HG02852 (cell line): ENCODE data around the gene ATE1.
"Not testable (repeated sequence)": the region's sequence is repeated elsewhere in the genome, so short reads cannot be mapped to it uniquely, and the experiment has no call there.

ENCODE experiments used
- ATAC-seq: cut with Tn5 transposase; IDR thresholded peaks from one replicate; pipeline ENCODE4 v1.9.1; 2021; ENCODE audit warnings: mild to moderate bottlenecking, moderate library complexity; ENCODE audit not compliant: unreplicated experiment

ATE1 gene

GRCh38 chr10:121930268-121931085 lies 2.6 kb upstream of the ATE1 start:
- ATAC-seq = not testable (repeated sequence)

DNA sequence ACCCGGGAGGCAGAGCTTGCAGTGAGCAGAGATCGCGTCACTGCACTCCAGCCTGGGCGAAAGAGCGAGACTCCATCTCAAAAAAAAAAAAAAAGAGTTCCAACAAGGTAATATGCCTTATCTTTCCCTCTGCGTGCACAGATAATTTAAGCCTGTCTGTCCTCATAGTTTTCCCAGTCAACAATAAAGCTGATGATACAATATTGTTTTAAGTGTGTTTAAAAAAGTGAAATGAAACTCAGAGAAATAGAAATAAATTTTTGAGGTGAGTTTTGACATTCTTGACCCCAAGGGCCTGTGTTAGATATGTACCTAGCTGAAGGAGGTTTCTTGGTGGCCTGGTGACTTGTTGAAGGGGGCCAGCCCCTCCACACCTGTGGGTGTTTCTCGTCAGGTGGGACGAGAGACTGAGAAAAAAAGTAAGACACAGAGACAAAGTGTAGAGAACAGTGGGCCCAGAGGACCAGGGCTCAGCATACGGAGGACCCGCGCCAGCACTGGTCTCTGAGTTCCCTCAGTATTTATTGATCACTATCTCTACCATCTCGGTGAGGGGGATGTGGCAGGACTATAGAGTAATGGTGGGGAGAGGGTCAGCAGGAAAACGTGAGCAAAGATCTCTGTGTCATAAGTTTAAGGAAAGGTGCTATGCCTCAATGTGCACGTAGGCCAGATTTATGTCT lies 1.9 kb upstream of the ATE1 start:
- not testable (repeated sequence) for ATAC-seq

GRCh38 chr10:121928528-121928884 lies 675 bp upstream of the ATE1 start:
- peak; percentile 8 for ATAC-seq

GRCh38 chr10:121927318-121927840 lies 452 bp downstream of the ATE1 start:
- peak; percentile 40 for ATAC-seq

DNA sequence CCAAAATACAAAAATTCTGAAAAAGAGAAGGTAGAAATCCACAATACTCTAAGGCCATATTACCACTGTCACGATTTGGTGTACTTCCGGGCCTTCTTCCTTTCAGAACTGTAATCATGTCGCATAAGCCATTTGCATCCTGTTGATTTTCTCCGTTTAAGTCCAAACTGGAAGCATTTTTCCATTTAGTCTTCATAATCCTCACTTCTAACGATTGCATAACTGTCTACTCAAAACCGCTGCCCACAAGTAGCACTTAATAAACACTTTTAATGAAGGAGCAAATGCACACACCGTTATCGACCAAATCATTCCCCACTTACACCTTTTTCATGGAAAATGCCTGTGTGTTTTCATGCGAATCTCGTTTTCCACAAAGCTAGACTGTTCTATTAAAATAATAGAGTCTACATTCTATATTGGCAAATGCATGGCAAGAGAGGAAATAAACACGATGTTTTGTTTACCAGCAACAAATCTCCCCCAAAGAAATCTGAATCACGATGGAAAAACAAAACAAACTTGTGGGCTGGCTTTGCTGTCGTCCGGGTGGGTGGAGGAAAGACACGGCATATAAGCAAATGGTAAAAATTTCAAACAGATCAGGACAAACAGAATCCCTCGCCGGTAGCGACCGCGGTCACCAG lies 1.0 kb downstream of the ATE1 start:
- peak; percentile 4 for ATAC-seq

DNA sequence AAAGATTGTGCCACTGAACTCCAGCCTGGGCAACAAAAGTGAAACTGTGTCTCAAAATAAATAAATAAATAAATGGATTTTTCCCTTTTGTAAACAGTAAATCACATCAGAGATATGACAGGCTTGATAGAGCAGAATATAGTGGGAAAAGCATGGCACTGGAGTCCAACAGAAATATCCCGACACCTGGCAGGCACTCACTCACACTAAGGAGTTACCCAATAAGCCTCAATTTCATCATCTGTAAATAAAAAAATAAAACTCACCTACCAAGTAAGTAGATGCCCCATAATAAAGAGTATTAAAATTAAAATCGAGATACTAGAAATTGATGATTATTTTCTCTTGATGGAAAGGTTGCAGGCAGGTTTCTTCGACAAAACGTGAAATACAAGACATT lies 1.7 kb downstream of the ATE1 start:
- ATAC-seq = no peak

GRCh38 chr10:121921238-121921931 lies 6.4 kb downstream of the ATE1 start:
- ATAC-seq = no peak

DNA sequence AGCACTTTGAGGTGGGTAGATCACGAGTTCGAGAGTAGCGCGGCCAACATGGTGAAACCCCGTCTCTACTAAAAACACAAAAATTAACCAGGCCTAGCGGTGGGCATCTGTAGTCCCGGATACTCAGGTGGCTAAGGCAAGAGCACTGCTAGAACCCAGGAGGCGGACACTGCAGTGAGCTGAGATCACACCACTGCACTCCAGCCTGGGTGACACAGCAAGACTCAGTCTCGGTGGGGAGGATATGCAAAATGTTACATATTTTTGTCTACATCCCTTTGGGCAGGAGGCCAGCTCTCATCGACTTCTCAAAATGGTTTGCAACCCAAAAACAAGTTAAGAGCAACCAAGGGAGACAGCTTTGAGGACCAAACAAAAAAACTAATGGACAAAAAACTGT lies 8.2 kb downstream of the ATE1 start:
- ATAC-seq = peak; percentile 56

DNA sequence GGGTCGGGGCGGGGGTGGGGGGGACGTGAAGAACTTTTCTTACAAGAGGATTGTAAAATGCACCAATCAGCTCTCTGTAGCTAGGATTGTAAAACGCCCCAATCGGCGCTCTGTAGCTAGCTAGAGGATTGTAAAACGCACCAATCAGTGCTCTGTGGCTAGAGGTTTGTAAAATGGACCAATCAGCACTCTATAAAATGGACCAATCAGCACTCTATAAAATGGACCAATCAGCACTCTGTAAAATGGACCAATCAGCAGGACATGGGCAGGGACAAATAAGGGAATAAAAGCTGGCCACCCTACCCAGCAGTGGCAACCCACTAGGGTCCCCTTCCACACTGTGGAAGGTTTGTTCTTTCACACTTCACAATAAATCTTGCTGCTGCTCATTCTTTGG lies 9.0 kb downstream of the ATE1 start:
- not testable (repeated sequence) for ATAC-seq

- ATAC-seq = no peak
Observed at GRCh38 chr10:121914661-121915060, 13.2 kb downstream of the ATE1 start.

DNA sequence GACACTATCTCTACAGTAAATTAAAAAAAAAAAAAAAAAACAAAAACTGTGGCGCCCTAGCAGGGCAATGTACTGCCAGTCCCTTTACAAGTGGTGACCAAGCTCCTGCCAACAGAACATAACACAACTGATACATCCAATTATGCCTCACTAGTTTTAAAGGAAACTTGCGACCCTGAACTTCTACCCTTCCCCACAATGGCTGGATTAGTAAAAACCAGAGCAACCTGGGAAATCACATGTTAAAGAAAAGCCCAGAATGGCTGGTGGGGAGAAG lies 16.5 kb downstream of the ATE1 start:
- ATAC-seq = no peak

DNA sequence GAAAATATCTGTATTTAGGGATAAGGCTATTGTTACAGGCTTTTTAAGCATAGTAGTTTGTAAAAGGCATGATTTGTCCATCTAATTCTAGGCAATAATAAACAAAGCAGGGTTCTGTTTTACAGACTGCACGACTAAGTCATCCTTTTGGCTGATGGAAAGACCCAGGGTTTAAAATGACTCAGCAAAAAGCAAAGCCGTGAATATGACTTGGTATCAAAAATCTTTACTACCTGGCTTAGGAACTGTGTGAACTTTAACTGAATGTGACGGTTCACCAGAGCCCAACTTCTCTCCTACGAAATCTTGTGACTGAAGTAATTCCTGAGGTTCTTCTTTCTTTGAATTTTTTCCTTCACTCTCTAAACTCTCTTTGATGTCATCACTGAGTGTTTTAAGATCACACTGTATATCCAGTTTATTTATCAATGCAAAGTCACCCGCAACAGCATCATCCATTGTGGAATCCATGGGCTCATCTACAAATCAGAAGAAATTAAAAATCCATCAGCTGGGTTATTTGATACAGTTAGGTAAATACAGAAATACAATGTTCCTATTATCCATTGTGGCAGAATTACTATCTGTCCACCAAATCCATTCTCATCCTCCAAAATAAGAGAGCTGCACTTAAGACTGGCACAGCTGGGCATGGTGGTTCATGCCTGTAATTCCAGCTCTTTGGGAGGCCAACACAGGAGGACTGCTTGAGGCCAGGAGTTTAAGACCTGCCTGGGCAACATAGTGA lies 17.0 kb downstream of the ATE1 start:
- ATAC-seq = no peak

DNA sequence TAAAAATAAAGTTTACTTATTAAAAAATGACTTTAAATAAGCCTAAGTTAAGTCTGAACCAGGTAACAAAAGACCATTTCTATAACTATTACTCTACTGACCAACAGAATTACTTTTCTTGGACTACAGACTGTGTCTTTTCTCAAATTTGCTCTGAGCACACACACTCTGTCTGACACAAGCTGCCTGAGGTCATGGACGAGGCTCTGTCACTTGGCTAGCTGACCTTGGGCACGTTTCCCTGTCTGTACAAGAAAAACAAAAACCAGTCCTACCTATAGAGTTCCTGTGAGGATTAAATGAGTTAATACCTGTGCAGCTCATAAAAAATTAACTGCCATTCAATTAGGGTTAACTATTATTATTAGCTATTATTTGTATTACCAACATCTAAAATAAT lies 22.9 kb downstream of the ATE1 start:
- ATAC-seq = no peak

DNA sequence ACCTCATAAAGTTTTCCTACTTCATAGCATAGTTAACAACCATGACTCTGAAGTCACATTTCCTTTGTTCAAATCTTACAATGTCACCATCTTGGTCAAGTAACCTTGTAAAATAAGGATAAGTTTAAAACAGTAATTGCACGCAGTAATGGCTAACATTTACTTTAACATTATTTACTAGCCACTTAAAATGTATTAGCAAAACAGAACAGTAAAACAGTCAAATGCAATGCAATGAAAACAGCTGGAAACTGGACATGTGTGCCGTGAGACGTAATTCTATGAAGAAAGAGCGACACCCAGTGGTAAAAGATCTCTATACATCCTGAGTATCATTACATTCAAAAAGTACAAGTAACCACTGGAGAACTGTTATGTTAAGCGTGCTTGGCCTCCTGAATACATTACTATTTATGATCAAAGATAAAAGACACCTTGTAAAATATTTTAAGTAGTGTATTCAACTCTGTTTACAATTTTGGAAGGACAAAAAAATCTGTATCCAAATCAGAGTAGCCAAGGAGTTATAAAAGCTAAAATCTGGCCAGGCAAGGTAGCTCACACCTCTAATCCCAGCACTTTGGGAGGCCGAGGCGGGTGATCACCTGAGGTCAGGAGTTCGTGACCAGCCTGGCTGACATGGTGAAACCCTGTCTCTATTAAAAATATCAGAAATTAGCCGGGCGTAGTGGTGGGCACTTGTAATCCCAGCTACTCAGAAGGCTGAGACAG lies 27.2 kb downstream of the ATE1 start:
- ATAC-seq = no peak

DNA sequence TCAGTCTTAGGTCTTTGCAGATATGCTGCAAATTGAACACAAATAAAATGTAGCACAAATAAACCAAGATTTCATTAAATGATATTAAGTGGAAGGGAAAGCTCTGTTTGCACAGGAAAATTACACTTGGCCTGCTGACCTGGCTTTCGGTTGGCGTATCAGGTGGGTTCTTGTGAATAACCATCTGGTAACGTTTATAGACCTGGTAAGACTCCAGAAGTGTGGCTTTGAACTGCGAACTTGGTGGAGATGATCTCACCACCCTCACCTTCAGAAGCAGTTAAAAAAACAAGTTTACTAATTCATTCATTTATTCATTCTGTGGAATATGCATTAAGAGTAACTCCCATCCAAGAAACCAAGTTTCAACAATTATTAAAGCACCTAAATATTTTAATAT lies 28.1 kb downstream of the ATE1 start:
- ATAC-seq = no peak

DNA sequence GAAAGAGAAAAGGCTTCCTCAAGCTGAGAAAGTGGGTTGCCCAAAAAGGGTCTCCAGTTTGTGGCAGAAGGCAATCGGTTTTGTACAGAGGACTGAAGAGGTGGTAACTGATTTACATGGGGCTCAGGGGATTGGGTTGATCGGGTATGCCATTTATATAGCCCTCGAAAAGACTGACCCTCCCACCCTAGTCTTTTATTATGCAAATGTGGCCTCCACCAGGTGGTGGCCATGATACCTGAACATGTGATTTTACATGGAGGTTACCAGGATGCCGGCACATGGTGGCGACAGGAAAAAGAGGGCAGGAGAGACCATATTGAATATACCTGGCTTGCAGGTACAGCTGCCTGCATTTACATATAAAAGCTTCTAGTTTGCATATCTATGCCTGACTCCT lies 36.7 kb downstream of the ATE1 start:
- no peak for ATAC-seq

DNA sequence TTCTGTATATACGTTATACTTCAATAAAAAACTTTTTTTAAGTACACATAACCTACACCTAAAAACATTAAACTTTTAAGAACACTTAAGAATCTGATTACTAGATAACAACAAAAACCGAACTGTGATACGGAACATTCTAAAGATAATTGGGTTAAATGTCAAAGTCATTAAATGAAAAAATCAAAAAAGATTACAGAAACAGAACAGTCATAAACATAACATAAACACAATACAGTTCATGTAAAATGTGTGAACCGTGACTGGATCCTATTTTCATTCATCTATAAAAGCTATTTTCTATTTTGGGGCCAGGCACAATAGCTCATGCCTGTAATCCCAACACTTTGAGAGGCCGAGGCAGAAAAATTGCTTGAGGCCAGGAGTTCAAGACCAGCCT lies 38.6 kb downstream of the ATE1 start:
- no peak for ATAC-seq

- ATAC-seq = no peak
Observed at GRCh38 chr10:121886997-121887622, 40.7 kb downstream of the ATE1 start.

- no peak for ATAC-seq
Observed at GRCh38 chr10:121886181-121886580, 41.6 kb downstream of the ATE1 start.

- no peak for ATAC-seq
Observed at GRCh38 chr10:121880895-121881294, 46.9 kb downstream of the ATE1 start.
